Measurements from ENCODE around the gene ETS2.

Gene ETS2

GRCh38 chr21:38802050-38803026 lies 3.4 kb upstream of the ETS2 start:
- no peak for DNase-seq

- no peak for DNase-seq
Measured at GRCh38 chr21:38803075-38803660, 2.6 kb upstream of the ETS2 start.

GRCh38 chr21:38804030-38804788 lies 1.5 kb upstream of the ETS2 start:
- DNase-seq: no peak

- DNase-seq: peak; percentile 80
Measured at GRCh38 chr21:38804789-38805327, 871 bp upstream of the ETS2 start.

- no peak for DNase-seq
Measured at GRCh38 chr21:38806153-38806941, 618 bp downstream of the ETS2 start.

DNA sequence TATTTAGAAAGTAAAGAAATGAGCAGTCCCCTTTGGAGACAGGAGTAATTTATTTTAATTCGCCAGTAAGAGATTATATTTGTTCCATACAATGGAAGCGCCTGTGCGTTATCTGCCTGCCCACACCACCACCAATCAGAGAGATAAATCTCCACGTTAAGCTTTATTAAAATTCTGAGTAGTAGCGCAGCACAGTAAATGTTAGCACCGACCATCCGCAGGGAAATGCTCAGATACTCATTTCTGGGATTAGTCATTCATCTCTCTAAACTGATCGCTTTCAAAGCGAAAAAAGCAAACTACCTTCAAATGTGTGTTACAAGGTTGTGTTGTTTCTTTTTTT lies 1.2 kb downstream of the ETS2 start:
- no peak for DNase-seq

GRCh38 chr21:38807441-38807871 lies 1.7 kb downstream of the ETS2 start:
- DNase-seq: no peak

DNA sequence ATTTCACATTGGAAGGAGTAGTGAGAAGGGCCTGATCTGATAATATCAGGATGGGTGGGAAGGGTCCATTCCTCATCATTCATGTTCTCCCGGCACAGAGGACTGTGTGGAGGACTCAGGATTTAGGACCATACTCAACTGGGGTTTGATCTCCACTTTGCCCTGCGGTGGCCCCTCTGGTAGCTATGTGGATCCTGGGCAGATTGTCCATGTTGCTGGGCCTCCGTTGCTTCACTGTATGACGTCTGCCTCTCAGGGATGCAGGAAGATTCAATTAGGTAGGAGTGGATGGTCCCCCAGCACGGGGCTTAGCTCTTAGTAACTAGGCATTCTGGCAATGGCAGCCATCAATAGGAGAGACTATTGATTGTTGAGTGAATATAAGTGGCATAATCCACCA lies 2.3 kb downstream of the ETS2 start:
- no peak for DNase-seq

DNA sequence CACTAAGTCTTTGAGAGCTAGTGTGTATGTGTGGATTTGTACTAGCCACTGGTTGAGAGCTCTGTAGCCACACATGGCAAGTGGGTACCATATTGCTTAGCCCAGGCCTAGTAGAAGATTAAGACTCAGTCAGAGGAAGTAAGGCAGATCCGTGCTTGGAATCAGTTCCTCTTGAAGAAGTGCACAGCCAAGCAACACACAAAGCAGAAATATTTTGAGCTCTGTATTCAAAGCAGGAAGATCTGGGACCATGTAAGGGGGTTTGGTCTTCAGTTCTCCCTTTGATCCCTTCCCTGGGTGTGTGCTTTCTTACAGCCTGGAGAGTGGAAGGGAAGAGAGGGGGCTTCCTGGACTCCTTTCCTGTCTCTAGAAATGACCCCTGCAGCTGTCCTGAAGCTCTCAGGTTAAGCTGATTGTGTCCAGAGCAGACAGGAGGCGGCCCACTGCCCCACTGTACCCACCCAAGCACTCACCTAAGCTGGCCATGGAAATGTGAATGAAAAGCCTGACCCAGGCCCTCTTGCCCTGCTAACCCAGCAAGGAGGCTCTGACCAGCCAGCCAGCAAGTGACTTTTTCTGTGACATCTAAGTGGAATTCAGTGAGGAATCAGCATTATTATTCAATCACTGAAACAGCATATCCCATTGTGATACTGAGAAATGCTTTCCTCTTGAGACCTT lies 3.6 kb downstream of the ETS2 start:
- no peak for DNase-seq

DNA sequence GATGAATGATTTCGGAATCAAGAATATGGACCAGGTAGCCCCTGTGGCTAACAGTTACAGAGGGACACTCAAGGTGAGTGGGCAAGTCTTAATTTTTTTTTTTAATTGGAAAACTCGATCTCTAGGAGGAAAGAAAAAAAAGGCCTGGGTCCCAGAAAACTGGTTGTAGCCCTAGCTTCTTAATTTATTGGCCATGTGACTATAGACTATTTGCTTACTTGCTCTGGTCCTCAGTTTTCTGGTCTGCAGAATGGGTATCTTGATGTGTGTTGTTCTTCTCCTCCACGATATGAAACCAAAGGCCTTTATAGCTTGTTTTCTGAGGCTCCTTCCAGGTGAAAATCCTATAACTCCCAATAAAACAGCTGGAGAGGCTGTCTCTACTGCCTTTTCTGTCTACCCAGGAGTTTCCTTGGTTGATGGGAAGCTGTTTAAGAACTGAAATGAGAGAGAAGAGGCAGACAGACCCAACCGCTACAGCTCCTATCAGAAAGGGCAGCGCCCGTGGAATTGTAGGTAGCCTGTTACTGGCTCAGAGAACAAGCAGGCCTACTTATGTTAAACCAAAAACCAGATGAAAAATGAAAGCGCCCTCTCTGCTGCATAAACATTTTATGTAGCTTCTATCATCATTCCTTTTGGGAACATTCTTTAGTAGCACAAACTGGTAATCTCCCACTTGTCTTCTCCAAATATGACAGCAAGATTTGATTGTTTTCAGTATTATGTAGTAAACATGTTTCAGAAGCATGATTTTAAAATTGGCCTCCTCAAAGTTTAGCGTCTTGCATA lies 4.5 kb downstream of the ETS2 start:
- no peak for DNase-seq

DNA sequence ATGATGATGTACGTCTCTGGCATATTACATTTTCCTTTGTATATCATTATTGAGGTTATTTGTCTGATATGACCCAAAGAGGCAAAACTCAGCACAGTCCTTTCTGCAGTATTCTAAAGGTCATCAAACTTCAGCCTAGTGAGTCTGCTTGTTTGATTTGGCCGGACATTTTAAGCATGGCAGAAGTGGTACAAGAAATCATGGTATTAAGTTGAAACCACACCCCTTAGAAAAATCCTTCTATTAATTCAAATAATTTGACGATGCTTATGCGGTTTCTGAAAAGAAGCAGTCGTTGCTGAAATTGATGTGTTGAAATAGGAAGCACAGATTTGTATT lies 5.1 kb downstream of the ETS2 start:
- no peak for DNase-seq

DNA sequence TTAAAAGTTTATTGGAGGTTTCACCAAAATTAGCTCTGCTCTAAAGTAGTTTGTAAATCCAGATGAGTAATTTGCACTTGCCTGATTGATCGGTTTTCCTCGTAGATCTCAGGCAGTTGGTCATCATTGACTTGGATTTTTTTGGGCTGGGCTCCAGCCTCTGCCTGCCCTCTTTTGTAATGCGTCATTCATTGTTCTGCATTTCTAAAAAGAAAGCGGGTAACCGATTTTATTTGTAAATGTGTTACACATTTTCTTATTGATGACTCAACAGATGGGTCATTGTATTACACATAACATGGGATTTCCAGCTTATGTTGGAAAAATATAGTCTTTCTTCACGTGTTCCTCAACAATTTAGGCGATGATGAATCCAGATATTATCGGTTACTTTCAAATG lies 5.5 kb downstream of the ETS2 start:
- DNase-seq: no peak

DNA sequence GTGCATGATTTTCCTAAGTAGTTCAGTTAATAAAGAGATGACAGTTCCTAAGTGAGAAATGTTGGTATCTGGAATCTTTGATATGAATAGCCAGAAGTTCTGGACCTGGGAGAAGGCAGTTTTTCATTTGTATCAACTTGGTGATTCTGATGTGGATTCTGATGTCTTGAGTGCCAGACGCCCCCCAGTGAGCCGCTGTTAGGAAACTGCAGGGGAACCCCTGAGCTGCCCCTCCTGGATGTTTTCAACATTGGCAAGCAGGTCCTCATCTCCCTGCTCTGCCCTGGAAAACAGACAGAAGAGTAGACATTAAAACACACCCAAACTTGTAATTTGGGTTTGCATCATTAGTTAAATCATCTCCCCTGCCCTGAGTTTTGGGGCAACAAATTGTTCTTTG lies 7.4 kb downstream of the ETS2 start:
- no peak for DNase-seq

- DNase-seq: no peak
Measured at GRCh38 chr21:38813547-38813946, 7.8 kb downstream of the ETS2 start.

GRCh38 chr21:38814126-38815059 lies 8.7 kb downstream of the ETS2 start:
- DNase-seq: no peak

DNA sequence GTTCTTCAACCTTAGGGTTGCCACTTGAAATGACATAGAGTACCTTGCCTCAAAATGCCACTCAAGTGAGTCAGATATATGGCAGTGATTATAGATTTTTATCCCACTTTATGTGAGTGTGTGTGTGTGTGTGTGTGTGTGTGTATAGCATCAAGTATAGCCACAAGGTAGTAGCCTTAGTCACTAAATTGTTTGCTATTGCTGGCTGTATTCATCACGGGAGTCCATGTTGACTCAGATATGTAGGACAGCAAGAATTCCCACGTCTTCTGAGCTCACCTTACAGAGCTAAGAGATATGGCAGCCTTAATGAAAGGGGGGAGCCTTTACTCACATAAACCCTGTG lies 9.3 kb downstream of the ETS2 start:
- no peak for DNase-seq

- DNase-seq: no peak
Measured at GRCh38 chr21:38816400-38816977, 10.8 kb downstream of the ETS2 start.

DNA sequence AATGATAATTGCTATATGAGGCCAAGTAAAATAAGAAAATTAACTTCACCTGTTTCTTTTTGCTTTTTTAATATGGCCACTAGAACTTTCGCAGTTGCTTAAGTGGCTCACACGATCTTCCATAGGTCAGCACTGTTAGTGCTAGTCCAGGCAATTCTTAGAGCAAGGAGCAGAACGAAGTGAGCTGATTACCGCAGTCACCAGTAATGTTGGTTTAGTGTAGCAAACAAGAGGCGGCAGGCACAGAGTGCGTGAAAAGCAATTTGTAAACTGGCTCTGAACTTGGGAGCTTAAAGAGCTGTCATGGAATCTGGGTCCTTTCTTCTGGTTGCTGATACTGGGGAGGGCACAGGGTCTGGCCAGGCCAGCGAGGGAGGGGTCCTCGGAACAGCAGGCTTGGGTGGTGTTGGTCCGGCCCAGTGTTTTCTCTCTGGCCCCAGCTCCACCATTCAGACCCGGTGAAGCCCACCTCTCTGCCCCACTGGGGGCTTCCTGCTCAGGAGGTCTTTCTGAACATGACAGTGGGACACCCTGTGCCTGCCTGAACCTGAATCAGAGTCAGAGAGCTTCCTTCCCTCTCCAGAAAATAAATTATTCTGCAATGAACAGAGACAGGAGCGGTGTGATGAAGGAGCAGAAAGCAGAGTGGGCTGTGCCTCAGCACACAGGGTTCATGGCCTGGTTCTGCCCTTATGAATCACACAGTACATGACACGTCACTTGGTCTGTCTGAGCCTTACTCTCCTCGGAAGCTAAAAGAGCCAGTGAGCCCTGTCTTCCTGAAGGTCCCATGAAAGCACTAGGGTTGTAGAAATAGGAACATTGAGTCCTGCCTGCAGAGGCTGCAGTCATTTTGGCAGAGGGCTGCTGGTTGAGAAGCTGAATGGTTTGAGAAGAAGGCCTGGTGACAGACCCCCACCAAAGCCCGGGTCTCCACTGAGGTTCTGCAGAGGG lies 11.9 kb downstream of the ETS2 start:
- DNase-seq: no peak

DNA sequence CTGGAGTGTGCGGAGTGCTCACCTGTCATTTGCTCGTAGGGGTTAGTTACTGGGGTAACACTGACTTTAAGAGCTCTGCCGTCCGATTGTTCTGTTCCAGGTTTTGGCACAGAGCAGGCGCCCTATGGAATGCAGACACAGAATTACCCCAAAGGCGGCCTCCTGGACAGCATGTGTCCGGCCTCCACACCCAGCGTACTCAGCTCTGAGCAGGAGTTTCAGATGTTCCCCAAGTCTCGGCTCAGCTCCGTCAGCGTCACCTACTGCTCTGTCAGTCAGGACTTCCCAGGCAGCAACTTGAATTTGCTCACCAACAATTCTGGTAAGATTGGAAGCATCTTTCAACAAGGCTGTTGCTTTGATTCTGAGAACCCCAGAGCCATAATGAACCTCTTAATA lies 12.6 kb downstream of the ETS2 start:
- no peak for DNase-seq
